RWPE2 (cell line): ENCODE results near the gene SH2D3A.

Experiments used
- ATAC-seq: fragments of 200-7000 bp; cut with Tn5 transposase; 3 replicates; pipeline ENCODE4 v1.9.1; 2021; ENCODE audit warnings: low read depth
- DNase-seq: peaks from one replicate; pipeline ENCODE4 v3.0.0-alpha.2; 2020; ENCODE audit warnings: low spot score
- H3K27ac ChIP-seq: fragments of 450-650 bp; 2 replicates; pipeline ENCODE4 v1.5.1; 2017; ENCODE audit warnings: mild to moderate bottlenecking; ENCODE audit not compliant: poor library complexity, severe bottlenecking
- H3K27me3 ChIP-seq: fragments of 250-450 bp; sonication (Bioruptor Pico); 2 replicates; pipeline ENCODE4 v1.5.1; 2021; ENCODE audit warnings: mild to moderate bottlenecking, moderate library complexity; ENCODE audit not compliant: insufficient read depth, poor library complexity, severe bottlenecking
- H3K36me3 ChIP-seq: fragments of 250-450 bp; sonication (Bioruptor Pico); 2 replicates; pipeline ENCODE4 v1.5.1; 2020; ENCODE audit warnings: low read depth, mild to moderate bottlenecking, moderate library complexity
- H3K4me1 ChIP-seq: fragments of 250-450 bp; sonication (Bioruptor Pico); 2 replicates; pipeline ENCODE4 v1.5.1; 2021; ENCODE audit warnings: mild to moderate bottlenecking, moderate library complexity; ENCODE audit not compliant: insufficient read depth, poor library complexity, severe bottlenecking
- H3K4me3 ChIP-seq: fragments of 250-450 bp; sonication (Bioruptor Pico); 2 replicates; pipeline ENCODE4 v1.5.1; 2021; ENCODE audit warnings: mild to moderate bottlenecking, moderate library complexity; ENCODE audit not compliant: severe bottlenecking
- H3K9me3 ChIP-seq: fragments of 250-450 bp; sonication (Bioruptor Pico); 2 replicates; pipeline ENCODE4 v1.5.1; 2021; ENCODE audit warnings: mild to moderate bottlenecking, moderate library complexity; ENCODE audit not compliant: severe bottlenecking
- CTCF ChIP-seq: fragments of 450-650 bp; IDR thresholded peaks from one replicate; pipeline ENCODE4 v1.5.1; 2017; ENCODE audit warnings: mild to moderate bottlenecking, moderate library complexity; ENCODE audit not compliant: poor library complexity, severe bottlenecking

The SH2D3A gene

GRCh38 chr19:6725513-6726231 is 41.6 kb downstream of the SH2D3A start:
- Histone ChIP-seq H3K27ac (no peak overlapping the region), H3K27me3 (no peaks in the 10 kb centered on the region), H3K36me3 (no peaks in the 10 kb centered on the region; the same call in 1 of the 2 replicates), H3K4me1 (peaks cover 19% of the 10 kb centered on the region), H3K9me3 (no peaks in the 10 kb centered on the region), H3K4me3 (no peak overlapping the region)
- no peak for TF ChIP-seq CTCF
- no peak for DNase-seq
- no peak for ATAC-seq

- Histone ChIP-seq H3K4me3 (no peak overlapping the region), H3K27ac (no peak overlapping the region), H3K27me3 (no peaks in the 10 kb centered on the region), H3K9me3 (no peaks in the 10 kb centered on the region), H3K4me1 (peaks cover 23% of the 10 kb centered on the region), H3K36me3 (no peaks in the 10 kb centered on the region; the same call in 1 of the 2 replicates)
- no peak for DNase-seq
- no peak for ATAC-seq
- TF ChIP-seq CTCF = no peak
Measured at GRCh38 chr19:6724631-6725492, 42.4 kb downstream of the SH2D3A start.

GRCh38 chr19:6723738-6724137 is 43.5 kb downstream of the SH2D3A start:
- DNase-seq = no peak
- H3K27me3 ChIP-seq = no peaks in the 10 kb centered on the region
- TF ChIP-seq CTCF = no peak
- H3K4me1 ChIP-seq = peaks cover 23% of the 10 kb centered on the region
- H3K4me3 ChIP-seq = no peak overlapping the region
- H3K9me3 ChIP-seq = no peaks in the 10 kb centered on the region
- ATAC-seq = no peak
- H3K27ac ChIP-seq = peak overlapping the region; percentile 52
- no peaks in the 10 kb centered on the region for H3K36me3 ChIP-seq

- Histone ChIP-seq H3K4me1 (peaks cover 23% of the 10 kb centered on the region), H3K27ac (peak overlapping the region; percentile 52), H3K4me3 (no peak overlapping the region), H3K36me3 (peaks cover 3% of the 10 kb centered on the region; the same call in 1 of the 2 replicates), H3K27me3 (no peaks in the 10 kb centered on the region), H3K9me3 (no peaks in the 10 kb centered on the region)
- TF ChIP-seq CTCF = no peak
- DNase-seq (no peak), ATAC-seq (peak; percentile 25; the same call in 1 of the 3 replicates)
Measured at GRCh38 chr19:6723108-6723618, 44.1 kb downstream of the SH2D3A start.
